Measurements from ENCODE around the gene UBE2D2.
A peak's percentile ranks its signal among the peaks of the same experiment; 100 is the strongest.
"Not testable (repeated sequence)": the region's sequence is repeated elsewhere in the genome, so short reads cannot be mapped to it uniquely, and the experiment has no call there.

UBE2D2 gene

DNA sequence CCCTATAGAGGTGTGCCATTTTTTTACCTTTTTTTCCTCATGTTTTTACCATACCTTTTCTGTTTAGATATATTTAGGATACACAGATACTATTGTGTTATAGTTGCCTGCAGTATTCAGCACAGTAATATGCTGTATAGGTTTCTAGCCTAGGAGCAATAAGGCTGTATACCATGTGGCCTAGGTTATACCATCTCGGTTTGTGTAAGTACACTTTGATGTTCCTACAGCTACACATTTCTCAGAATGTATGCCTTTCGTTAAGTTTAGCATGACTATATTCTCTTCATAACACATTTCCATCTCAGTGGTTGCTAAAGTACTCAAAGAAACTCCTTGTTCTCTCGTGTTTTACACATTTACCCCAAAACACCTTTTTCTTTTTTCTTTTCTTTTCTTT lies 23.0 kb downstream of the UBE2D2 start:
- DNase-seq = no peak

DNA sequence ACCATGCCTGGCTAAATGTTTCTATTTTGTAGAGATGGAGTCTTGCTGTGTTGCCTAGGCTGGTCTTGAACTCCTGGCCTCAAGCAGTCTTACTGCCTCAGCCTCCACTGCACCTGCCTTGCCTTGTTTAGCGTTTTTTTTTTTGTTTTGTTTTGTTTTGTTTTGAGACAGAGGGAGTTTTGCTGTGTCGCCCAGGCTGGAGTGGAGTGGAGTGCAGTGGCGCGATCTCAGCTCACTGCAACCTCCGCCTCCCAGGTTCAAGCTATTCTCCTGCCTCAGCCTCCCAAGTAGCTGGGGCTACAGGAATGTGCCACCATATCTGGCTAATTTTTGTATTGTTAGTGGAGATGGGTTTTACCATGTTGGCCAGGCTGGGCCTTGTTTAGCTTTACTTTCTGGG lies 27.0 kb downstream of the UBE2D2 start:
- not testable (repeated sequence) for DNase-seq

DNA sequence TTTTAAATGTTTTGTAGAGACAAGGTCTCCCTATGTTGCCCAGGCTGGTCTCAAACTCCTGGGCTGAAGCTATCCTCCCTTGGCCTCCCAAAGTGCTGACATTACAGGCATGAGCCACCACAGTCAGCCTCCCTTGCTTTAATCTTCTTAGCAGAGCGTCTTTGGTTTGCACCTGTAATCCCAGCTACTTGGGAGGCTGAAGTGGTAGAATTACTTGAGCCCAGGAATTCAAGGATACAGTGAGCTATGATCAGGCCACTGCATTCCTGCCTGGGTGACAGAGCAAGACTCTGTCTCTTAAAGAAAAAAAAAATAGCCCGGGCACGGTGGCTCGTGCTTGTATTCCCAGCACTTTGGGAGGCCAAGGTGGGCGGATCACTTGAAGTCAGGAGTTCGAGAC lies 27.8 kb downstream of the UBE2D2 start:
- DNase-seq = no peak

DNA sequence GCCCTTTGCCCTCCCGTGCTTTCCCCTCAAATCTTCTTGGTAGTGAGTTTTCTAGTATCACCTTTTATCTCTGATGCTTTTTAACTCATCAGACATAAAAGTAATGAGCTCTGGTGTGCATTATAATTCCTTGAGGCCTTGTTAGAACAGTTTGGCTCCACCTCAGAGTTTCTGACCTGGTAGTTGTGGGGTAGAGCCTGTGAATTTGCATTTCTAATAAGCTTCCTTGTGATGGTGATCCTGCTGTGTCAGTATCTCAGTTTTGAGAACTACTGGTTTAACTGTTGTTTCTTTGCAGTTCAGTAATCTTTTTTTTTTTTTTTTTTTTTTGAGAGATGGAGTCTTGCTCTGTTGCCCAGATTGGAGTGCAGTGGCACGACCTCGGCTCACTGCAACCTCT lies 31.1 kb downstream of the UBE2D2 start:
- DNase-seq = no peak

DNA sequence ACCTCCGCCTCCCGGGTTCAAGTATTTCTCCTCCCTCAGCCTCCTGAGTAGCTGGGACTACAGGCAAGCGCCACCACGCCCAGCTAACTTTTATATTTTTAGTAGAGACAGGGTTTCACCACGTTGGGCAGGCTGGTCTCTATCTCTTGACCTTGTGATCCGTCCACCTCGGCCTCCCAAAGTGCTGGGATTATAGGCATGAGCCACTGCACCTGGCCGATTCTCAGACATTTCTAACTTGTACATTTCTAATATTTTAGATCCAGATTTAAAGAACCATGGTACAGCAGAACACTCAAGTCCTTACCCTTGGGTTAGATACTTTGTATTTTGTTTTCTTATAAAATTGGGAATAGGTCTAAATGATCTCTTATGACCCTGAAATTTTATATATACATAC lies 31.9 kb downstream of the UBE2D2 start:
- DNase-seq = not testable (repeated sequence)

DNA sequence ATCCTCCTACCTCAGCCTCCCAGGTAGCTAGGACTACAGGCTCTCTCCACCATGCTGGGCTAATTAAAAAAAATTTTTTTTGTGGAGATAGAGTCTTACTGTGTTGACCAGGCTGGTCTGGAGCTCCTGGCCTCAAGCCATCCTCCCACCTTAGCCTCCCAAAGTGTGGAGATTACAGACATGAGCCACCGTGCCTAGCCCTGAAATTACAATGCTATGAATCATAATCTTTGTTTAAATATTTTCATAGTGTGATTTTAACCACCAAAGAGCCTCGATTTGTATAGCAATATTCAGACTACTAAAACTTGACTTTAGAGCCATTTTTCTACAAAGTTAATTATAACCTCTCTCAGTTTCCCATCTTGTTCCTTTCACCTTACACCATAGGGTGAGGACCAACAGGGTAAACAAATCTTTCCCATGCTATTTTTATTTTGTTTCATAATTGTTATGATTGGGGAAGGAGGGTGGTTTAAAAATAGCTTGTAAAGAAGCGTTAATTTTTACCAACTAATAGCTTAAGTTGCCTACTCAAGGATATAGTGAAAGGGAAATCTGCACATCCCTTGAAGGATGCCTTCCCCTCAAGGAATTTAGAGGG lies 32.7 kb downstream of the UBE2D2 start:
- no peak for DNase-seq

DNA sequence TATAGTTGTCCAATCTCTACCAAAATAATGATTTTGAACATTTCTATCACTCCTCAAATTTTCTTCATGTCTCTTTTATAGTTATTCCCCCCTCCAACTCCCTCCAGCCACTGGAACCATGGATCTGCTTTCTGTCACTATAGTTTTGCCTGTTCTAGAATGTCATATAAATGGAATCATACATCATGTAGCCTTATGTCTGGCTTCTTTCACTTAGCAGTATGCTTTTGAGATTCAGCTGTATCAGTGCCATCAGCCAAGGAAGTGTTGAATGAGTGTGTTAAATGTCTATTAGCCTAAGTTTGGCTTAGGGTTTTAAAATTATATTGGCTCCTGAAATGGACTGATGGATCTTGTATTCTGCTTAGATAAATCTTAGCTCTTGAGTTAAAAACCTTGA lies 36.0 kb downstream of the UBE2D2 start:
- DNase-seq = no peak

DNA sequence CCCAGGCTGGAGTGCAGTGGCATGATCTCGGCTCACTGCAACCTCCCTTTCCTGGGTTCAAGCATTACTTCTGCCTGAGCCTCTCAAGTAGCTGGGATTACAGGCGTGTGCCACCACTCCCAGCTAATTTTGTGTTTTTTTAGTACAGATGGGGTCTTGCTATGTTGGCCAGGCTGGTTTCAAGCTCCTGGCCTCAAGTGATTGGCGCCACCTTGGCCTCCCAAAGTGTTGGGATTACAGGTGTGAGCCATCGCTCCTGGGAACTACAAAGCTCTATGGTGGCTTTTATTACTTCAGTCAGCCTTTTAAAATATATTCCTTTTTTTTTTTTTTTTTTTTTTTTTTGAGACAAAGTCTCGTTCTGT lies 37.4 kb downstream of the UBE2D2 start:
- DNase-seq = not testable (repeated sequence)

DNA sequence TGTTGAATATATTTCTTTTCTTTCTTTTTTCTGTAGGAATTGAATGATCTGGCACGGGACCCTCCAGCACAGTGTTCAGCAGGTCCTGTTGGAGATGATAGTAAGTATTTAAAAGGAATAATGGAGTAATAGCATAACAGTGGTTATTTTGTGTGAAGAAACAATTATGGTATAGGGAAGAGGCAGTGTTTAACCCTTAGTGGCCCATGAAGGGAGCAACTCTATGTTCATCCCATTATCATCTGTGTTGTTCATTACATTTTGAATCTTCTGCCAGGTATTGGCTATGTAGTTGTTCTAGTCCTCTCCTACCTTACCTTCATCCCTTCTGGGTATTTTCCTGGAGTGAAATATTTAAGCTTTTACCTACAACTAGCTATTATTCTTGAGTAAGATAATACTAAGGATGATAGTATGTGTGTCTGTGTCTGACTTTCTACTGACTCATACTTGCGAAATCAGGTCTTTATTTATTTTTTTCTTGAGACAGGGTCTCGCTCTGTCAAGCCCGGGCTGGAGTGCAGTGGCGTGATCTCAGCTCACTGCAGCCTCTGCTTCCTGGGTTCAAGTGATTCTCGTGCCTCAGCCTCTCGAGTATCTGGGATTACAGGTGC lies 39.3 kb downstream of the UBE2D2 start:
- no peak for DNase-seq

DNA sequence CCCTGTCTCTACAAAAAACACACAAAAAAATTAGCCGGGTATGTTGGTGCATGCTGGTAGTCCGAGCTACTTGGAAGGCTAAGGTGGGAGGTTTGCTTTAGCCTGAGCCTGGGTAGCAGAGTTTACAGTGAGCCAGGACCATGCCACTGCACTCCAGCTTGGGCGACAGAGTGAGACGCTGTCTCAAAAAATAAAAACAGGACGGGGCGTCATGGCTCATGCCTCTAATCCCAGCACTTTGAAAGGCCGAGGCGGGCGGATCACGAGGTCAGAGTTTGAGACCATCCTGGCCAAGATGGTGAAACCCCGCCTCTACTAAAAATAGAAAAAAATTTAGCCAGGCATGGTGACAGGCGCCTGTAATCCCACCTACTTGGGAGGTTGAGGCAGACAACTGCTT lies 40.3 kb downstream of the UBE2D2 start:
- no peak for DNase-seq

DNA sequence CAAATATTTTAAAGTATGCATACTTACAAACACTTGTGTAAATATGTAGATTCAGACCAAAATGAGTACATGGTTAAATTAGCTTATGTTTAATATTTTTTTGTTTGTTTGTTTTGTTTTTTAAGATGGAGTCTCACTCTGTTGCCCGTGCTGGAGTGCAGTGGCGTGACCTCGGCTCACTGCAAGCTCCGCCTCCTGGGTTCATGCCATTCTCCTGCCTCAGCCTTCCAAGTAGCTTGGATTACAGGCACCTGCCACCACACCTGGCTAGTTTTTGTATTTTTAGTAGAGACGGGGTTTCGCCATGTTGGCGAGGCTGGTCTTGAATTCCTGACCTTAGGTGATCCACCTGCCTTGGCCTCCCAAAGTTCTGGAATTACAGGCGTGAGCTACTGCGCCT lies 40.8 kb downstream of the UBE2D2 start:
- DNase-seq = not testable (repeated sequence)

DNA sequence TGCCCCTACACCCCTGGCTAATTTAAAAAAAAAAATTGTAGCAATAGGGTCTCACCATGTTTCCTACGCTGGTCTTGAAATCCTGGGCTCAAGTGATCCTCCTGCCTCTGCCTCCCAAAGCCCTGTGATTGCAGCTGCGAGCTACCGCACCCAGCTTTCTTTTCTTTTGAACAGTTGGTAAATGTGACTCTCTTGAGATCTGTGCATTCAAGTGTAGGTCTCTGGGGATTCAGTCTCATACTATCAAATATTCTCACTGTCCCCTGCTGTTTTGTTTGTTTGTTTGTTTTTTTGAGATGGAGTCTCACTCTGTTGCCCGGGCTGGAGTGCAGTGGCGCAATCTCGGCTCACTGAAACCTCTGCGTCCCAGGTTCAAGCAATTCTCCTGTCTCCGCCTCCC lies 44.7 kb downstream of the UBE2D2 start:
- DNase-seq = no peak

DNA sequence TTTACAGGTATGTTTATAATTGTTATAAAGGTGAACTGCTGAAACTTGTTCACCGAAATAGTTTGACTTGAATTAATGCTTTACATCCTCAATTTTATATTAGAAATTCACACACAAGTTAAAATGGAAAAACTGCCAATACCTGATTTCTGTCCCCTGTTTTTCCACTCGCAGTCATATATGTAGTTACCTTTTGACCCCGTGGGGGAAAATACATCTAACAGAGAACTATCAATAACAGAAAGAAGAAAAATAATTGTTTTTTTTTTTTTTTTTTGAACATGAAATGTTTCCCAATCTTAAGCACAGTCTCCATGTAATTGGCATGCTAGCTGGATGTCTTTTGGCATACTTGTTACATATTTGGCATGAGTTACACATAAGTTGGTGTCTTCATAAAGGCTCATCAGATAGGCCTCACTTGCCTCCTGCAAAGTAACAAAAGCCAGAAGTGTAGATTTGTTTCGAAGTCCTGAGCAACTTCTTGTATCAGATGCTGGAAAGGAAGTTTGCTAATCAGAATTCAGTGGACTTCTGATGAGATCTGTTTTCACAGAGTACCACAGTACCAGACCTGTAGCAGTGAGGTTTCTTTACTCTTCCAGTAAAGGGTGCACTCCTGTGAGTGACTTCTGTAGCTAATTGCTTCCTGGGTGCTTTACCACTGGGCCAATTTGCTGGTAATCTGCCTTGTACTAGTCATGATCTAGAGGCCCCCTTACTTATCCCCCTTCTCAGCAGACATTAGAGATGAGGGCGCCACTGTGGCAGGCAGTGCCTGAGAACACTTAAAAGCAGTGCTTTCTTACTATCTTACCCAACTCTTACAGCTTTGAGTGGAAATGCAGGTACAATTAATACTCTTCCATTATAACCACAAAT lies 50.8 kb downstream of the UBE2D2 start:
- no peak for DNase-seq

DNA sequence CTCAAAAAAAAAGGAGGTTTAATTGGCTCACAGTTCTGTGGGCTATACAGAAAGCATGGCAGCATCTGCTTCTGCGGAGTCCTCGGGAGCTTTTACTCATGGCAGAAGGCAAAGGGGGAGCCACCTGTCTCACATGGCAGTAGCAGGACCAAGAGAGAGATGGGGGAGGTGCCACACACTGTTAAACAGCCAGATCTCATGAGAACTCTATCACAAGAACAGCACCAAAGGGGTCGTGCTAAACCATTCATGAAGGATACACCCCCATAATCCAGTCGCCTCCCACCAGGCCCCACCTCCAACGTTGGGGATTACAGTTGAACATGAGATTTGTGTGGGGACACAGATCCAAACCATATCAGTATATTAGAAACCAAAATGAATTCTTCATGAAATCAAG lies 58.7 kb downstream of the UBE2D2 start:
- DNase-seq = no peak

DNA sequence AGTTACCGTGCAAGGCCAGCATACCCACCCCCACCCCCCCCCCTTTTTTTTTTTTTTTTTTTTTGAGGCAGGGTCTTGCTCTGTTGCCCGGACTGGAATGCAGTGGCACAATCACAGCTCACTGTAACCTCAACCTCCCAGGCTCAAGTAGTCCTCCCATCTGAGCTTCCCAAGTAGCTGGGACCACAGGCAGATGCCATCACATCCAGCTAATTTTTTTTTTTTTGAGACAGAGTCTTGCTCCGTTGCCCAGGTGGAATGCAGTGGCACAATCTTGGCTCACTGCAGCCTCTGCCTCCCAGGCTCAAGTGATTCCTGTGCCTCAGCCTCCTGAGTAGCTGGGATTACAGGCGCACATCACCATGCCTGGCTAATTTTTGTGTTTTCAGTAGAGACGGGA lies 64.3 kb downstream of the UBE2D2 start:
- DNase-seq = not testable (repeated sequence)

DNA sequence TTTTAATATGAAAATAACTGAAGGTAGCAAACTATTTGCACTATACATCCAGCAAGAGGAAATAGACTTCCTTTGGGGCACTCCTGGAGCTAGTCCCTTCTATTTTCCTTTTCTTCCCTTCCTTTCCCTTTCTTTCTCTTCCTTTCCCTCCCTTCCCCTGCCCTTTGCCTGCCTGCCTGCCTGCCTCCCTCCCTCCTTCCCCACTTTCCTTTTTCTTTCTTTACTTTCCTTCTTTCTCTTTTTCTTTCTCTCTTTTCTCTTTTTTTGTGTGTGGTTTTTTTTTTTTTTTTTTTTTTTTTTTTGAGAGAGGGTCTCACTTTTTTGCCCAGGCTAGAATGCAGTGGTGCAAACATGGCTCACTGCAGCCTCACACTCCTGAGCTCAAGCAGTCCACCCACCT lies 69.7 kb downstream of the UBE2D2 start:
- no peak for DNase-seq

DNA sequence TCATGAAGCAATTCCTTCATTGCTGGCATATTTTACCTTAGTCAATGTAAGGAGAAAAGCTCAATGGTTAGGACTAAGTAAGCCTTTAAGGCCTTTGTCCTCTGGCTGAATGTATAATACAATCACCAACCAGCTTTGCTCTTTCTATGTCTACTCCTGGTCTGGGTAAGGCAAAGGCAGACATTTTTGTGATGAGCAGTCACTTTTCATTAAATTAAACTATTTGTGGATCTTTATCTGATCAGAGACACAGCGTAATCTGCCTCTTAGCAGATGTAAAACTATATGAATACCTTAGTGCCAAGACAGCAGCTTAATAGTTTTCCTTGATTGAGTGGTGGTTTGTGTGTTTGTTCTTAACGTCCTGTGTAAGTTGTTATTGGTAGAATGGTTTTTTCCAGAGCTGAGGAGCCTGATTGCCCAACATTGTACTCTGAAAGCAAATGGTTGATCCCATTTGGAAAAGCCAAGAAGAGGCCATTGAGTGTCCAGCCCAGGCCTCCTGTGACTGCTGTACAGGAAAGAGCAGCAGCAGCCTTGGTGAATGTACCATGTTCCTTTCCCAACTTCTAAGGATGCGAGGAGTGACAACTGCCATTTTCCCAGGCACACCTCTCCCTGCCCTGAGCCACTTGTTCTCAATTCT lies 70.5 kb downstream of the UBE2D2 start:
- no peak for DNase-seq

DNA sequence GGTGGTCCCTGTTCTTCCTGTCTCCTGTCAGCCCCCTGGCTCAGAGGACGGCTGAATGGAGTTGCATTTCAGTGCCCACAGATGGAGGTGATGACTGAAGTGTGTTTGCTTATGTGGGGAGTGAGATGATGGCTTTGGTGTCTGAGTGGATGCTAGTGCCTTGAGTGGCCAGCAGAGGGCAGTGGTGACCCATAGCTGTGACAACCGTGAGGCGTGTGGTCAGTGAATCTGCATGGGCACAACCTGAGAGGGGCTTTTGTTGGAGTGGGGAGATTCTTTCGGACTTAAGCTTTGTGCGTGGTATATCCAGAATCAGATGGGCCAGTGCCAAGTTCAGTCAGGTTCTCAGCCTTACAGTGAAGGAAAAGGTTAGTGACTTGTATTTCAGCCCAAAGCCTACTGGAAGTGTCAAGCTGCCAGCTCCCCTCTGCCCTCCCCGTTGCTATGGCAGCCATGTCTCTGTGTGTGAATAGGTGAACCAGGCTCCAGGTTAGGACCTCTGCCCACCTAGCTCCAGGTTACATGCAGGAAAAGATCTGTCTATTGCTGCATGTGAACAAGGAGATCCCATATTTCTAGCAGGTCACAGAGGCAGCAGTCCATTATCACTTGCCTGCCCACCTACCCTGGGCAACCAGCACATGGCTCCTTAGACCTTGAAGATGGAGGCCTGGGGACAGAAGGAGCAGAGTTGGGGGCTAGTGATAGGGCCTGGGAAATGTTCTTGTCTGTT lies 72.3 kb downstream of the UBE2D2 start:
- DNase-seq = peak; percentile 70 to 71

DNA sequence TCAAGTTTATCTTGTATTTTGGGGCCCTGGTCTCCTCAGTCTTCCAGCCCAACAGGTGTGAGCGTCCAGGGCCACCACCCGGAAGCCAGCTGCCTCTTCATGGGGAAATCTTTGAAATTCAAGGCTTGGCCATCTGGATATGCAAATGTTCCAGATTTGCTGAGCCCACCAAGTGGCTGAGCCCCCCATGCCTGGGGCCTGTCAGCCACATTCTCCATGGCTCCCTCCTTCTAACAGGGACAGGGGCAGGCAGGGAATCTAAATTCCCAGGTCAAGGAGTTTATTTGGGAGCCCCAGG lies 72.8 kb downstream of the UBE2D2 start:
- no peak for DNase-seq

DNA sequence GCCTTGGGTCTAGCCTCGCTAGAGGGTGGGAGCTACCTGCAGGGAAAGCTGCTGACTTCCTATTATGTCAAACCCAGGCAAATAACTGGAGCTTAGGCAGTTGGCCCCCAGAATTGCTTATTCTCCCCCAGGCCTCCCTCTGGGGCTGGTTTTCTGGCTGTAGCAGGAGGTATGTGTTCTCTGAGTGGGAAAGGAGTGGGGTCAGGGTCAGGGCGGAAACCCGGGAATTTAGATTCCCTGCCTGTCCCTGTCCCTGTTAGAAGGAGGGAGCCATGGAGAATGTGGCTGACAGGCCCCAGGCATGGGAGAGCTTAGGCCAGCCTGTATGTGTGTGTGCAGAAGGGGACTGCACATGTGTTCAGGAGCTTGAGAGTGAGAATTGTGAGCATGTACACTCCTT lies 73.4 kb downstream of the UBE2D2 start:
- no peak for DNase-seq

DNA sequence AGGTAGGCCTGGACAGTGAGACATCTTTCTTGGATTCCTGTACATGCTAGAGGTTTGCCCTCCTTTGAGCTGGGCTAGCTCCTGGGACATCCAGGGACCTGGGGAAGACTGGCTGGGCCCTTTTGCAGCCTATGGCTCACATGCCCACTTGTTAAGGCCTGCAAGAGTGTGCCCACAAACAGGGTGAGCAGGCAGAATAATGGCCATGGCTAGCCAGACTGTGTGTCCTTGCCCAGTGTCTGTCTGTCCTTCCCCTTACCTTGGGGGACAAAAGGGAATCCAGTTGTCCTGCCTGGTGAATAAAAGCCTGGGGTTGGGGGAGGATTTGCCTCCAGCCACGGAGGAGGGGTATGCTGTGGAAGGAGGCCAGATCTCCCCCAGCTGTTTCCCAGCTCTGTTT lies 74.1 kb downstream of the UBE2D2 start:
- no peak for DNase-seq

DNA sequence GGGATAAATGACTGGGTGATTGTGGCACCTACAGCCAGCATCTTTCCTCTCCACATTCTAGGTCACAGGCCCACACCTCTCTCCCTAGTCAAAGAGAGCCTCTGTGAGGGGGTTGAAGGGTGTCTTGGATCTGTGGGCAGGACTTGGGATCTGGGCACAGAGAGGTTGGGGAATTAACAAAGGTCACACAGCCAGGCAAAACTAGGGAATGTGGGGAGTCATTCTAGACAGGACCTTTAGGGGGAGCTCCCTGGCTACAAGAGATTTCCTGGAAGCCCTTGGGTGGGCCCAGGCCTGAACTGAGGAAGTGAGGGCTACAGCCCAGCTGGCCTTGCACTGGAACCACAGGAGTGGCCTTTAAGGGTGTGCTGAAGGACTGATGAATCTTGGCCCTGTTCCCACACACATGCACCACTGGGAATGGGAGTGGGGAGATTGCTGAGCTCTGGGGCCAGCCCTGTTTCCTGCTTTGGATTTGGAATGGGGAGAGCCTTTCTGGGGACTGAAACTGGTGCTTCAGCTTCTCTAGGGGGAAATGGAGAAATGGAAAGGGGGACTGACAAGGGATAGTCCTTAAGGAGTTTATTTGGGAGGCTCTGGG lies 74.6 kb downstream of the UBE2D2 start:
- DNase-seq = peak; percentile 31 to 55
